ENCODE results near the gene CDH4. TPM values are rescaled to one million over a fixed set of nuclear protein-coding genes. Genes with fewer than 3 reads are reported as not detected.

Gene CDH4
- total RNA-seq, 4 donors from 2014 or later: not detected

GRCh38 chr20:61575151-61575937, 323.3 kb downstream of the CDH4 start:
- 27 to 49% methylated on average over 4 to 6 of the region's 6 CpGs for WGBS, 2 donors (ENCODE audit: low coverage in 1 of 2)
- Histone ChIP-seq H3K9me3 (no peaks in the 10 kb centered on the region), H3K4me3 (no peak overlapping the region), H3K27me3 (no peaks in the 10 kb centered on the region), H3K4me1 (no peaks in the 10 kb centered on the region), H3K36me3 (no peaks in the 10 kb centered on the region), H3K27ac (no peak overlapping the region)
- DNase-seq: no peak
- in situ Hi-C loops (cut with MboI; ENCODE audit: low pct_ligation_motif_present in 1 of 4, low pct_unique_long_range_greater_than_20kb in 1 of 4, low sequenced_read_pairs in 3 of 4) (no loop called here), intact Hi-C loops (cut with DNase I; ENCODE audit: low total_unique reads) (no loop called here)
- TF ChIP-seq POLR2A (IDR thresholded peaks at IDR 0.05) (no peak), EP300 (IDR thresholded peaks at IDR 0.05; ENCODE audit: low read depth) (no peak)

GRCh38 chr20:61576372-61576771, 324.3 kb downstream of the CDH4 start:
- TF ChIP-seq EP300 (IDR thresholded peaks at IDR 0.05; ENCODE audit: low read depth) (no peak), CTCF (IDR thresholded peaks at IDR 0.05) (no peak)
- H3K36me3 ChIP-seq: no peaks in the 10 kb centered on the region
- H3K9me3 ChIP-seq: no peaks in the 10 kb centered on the region
- H3K27me3 ChIP-seq: no peaks in the 10 kb centered on the region
- intact Hi-C loops (cut with DNase I; ENCODE audit: low total_unique reads) (no loop called here), in situ Hi-C loops (cut with MboI; ENCODE audit: low pct_ligation_motif_present in 1 of 4, low pct_unique_long_range_greater_than_20kb in 1 of 4, low sequenced_read_pairs in 3 of 4) (no loop called here)
- no peak overlapping the region for H3K27ac ChIP-seq
- 63 to 85% methylated on average over 3 to 5 of the region's 5 CpGs for WGBS, 2 donors (ENCODE audit: low coverage in 1 of 2)
- no peak overlapping the region for H3K4me3 ChIP-seq
- no peak for DNase-seq
- no peaks in the 10 kb centered on the region for H3K4me1 ChIP-seq

- Histone ChIP-seq H3K27me3 (no peaks in the 10 kb centered on the region), H3K36me3 (no peaks in the 10 kb centered on the region), H3K9me3 (no peaks in the 10 kb centered on the region), H3K4me1 (no peaks in the 10 kb centered on the region), H3K27ac (no peak overlapping the region), H3K4me3 (no peak overlapping the region)
- in situ Hi-C loops (cut with MboI; ENCODE audit: low pct_ligation_motif_present in 1 of 4, low pct_unique_long_range_greater_than_20kb in 1 of 4, low sequenced_read_pairs in 3 of 4): no loop called here
- TF ChIP-seq CTCF (IDR thresholded peaks at IDR 0.05): no peak
- no peak for TF ChIP-seq POLR2A (IDR thresholded peaks at IDR 0.05)
- no peak for TF ChIP-seq EP300 (IDR thresholded peaks at IDR 0.05; ENCODE audit: low read depth)
- TF ChIP-seq POLR2AphosphoS5 (IDR thresholded peaks at IDR 0.05): no peak
- intact Hi-C loops (cut with DNase I; ENCODE audit: low total_unique reads): no loop called here
- no peak for DNase-seq
- 78 to 90% methylated on average over 1 of the region's 1 CpG for WGBS, 2 donors (ENCODE audit: low coverage in 1 of 2)
Measured at GRCh38 chr20:61577065-61577464, 325.0 kb downstream of the CDH4 start.

GRCh38 chr20:61579908-61580307, 327.8 kb downstream of the CDH4 start:
- 40 to 51% methylated on average over 7 of the region's 7 CpGs for WGBS, 2 donors (ENCODE audit: low coverage in 1 of 2)
- H3K4me3 ChIP-seq: no peak overlapping the region
- DNase-seq: no peak
- no peaks in the 10 kb centered on the region for H3K36me3 ChIP-seq
- intact Hi-C loops (cut with DNase I; ENCODE audit: low total_unique reads): loop anchor here (1.0 kb wide), 1 partner anchor 47 kb away; no protein-coding TSS in a partner anchor
- no peaks in the 10 kb centered on the region for H3K4me1 ChIP-seq
- no peaks in the 10 kb centered on the region for H3K9me3 ChIP-seq
- no peak for TF ChIP-seq POLR2AphosphoS5 (IDR thresholded peaks at IDR 0.05)
- no peak for TF ChIP-seq EP300 (IDR thresholded peaks at IDR 0.05; ENCODE audit: low read depth)
- no peak for TF ChIP-seq POLR2A (IDR thresholded peaks at IDR 0.05)
- no peak for TF ChIP-seq CTCF (IDR thresholded peaks at IDR 0.05)
- H3K27ac ChIP-seq: no peak overlapping the region
- H3K27me3 ChIP-seq: no peaks in the 10 kb centered on the region
- in situ Hi-C loops (cut with MboI; ENCODE audit: low pct_ligation_motif_present in 1 of 4, low pct_unique_long_range_greater_than_20kb in 1 of 4, low sequenced_read_pairs in 3 of 4): no loop called here
